ENCODE results near the gene PSMB4. TPM values are rescaled to one million over a fixed set of nuclear protein-coding genes. Genes with fewer than 3 reads are reported as not detected.

Gene PSMB4
- total RNA-seq, 1 donor from 2014 or later = 229 TPM

GRCh38 chr1:151447696-151448095 is 48.3 kb downstream of the PSMB4 start:
- Mint-ChIP-seq H3K9me3 (ENCODE audit: low read depth) (no peaks in the 10 kb centered on the region), H3K27me3 (ENCODE audit: low read depth) (no peaks in the 10 kb centered on the region), H3K27ac (ENCODE audit: unreplicated experiment) (no peak overlapping the region), H3K4me1 (ENCODE audit: low read depth) (peaks cover 29% of the 10 kb centered on the region), H3K4me3 (ENCODE audit: unreplicated experiment) (no peak overlapping the region), H3K36me3 (ENCODE audit: low read depth) (peaks cover 2% of the 10 kb centered on the region)
- DNase-seq (ENCODE audit: low spot score) = no peak
- TF ChIP-seq, protein P1, sequence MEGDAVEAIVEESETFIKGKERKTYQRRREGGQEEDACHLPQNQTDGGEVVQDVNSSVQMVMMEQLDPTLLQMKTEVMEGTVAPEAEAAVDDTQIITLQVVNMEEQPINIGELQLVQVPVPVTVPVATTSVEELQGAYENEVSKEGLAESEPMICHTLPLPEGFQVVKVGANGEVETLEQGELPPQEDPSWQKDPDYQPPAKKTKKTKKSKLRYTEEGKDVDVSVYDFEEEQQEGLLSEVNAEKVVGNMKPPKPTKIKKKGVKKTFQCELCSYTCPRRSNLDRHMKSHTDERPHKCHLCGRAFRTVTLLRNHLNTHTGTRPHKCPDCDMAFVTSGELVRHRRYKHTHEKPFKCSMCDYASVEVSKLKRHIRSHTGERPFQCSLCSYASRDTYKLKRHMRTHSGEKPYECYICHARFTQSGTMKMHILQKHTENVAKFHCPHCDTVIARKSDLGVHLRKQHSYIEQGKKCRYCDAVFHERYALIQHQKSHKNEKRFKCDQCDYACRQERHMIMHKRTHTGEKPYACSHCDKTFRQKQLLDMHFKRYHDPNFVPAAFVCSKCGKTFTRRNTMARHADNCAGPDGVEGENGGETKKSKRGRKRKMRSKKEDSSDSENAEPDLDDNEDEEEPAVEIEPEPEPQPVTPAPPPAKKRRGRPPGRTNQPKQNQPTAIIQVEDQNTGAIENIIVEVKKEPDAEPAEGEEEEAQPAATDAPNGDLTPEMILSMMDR (IDR thresholded peaks at IDR 0.05) = no peak

Other genes with a start within 250 kb of the PSMB4 start
- gene TNFAIP8L2, start 242.9 kb upstream of the PSMB4 start, total RNA-seq = not detected in 3 replicates
- 9.3 to 10.0 TPM (median 9.9 TPM) in 3 replicates for gene LYSMD1, start 233.7 kb upstream of the PSMB4 start, total RNA-seq
- gene SCNM1, start 233.4 kb upstream of the PSMB4 start, total RNA-seq = 39.6 to 44.3 TPM (median 40.7 TPM) in 3 replicates
- 0.60 to 1.9 TPM in 2 of 3 replicates, not detected in the other for gene TMOD4, start 223.6 kb upstream of the PSMB4 start, total RNA-seq
- gene VPS72, start 209.4 kb upstream of the PSMB4 start, total RNA-seq = 40.4 to 70.5 TPM (median 64.0 TPM) in 3 replicates
- 72.8 to 89.9 TPM (median 80.0 TPM) in 3 replicates for gene PIP5K1A, start 201.0 kb upstream of the PSMB4 start, total RNA-seq
- 111 to 144 TPM (median 113 TPM) in 3 replicates for gene PSMD4, start 144.8 kb upstream of the PSMB4 start, total RNA-seq
- 17.5 to 19.3 TPM (median 18.6 TPM) in 3 replicates for gene ZNF687, start 117.3 kb upstream of the PSMB4 start, total RNA-seq
- gene PI4KB, start 72.2 kb upstream of the PSMB4 start, total RNA-seq = 51.4 to 73.2 TPM (median 54.7 TPM) in 3 replicates
- gene RFX5, start 52.3 kb upstream of the PSMB4 start, total RNA-seq = 30.0 to 64.7 TPM (median 31.8 TPM) in 3 replicates
- gene SELENBP1, start 26.9 kb upstream of the PSMB4 start, total RNA-seq = 5.7 to 11.1 TPM (median 8.9 TPM) in 3 replicates
- gene POGZ, start 59.9 kb downstream of the PSMB4 start, total RNA-seq = 61.7 to 79.7 TPM (median 65.0 TPM) in 3 replicates
- 0.95 to 1.2 TPM (median 1.0 TPM) in 3 replicates for gene CGN, start 111.8 kb downstream of the PSMB4 start, total RNA-seq
- 15.2 to 33.0 TPM (median 30.5 TPM) in 3 replicates for gene TUFT1, start 140.7 kb downstream of the PSMB4 start, total RNA-seq
- 39.0 to 39.5 TPM (median 39.3 TPM) in 3 replicates for gene SNX27, start 212.5 kb downstream of the PSMB4 start, total RNA-seq